HS-27A (cell line): ENCODE data around the gene CLMP.

Experiments
- DNase-seq: peaks from one replicate; pipeline ENCODE4 v3.0.0-alpha.2; 2012; ENCODE audit warnings: low read depth, missing footprints

CLMP gene, protein sequence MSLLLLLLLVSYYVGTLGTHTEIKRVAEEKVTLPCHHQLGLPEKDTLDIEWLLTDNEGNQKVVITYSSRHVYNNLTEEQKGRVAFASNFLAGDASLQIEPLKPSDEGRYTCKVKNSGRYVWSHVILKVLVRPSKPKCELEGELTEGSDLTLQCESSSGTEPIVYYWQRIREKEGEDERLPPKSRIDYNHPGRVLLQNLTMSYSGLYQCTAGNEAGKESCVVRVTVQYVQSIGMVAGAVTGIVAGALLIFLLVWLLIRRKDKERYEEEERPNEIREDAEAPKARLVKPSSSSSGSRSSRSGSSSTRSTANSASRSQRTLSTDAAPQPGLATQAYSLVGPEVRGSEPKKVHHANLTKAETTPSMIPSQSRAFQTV

DNA sequence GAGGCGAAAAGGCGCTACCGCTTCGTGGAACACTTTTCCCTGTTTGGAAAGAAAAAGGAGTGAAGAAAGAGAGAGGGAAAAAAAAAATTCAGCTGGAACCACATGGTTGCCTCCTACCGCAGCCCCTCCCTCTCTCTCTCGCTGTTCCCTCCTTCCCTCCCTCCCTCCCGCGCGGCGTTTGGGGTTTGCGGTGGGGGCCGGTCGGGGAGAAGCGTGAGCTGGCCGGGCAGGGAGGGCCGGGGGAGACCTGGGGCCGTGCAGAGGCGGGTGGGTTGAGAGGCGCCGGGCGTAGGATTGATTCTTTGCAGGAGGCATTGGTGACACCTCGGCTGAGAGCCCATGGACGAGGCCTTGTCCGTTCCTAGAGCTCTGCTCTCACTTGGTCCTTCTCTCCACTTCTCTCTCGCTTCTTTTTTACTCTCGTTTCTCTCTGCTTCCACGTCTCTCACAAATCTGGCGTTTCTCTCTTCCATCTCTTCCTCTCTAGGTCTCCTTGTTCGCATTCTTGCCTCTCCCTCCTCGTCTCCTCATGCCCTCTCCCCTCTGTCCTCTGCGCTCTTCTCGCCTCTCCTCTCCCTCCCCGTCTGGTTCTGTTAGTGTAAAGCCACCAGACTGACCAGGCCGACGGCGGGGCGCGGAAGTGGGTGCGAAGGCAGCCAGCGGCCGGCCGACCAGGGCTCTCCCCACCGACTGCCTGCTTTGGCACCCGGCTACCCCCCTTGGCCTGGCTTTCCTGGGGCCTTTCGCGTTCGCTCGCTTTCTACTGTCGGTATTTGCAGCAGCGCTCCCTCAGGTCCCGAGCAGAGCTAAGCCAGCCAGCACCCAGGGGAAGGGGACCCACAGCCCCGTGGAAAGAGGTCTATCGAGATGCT is at the start of gene CLMP:
Gene CLMP (minus strand): TSS at position 61 of the 872 bp plus-strand sequence. CDS start 308 bp downstream, outside the sequence.
- no peak for DNase-seq

DNA sequence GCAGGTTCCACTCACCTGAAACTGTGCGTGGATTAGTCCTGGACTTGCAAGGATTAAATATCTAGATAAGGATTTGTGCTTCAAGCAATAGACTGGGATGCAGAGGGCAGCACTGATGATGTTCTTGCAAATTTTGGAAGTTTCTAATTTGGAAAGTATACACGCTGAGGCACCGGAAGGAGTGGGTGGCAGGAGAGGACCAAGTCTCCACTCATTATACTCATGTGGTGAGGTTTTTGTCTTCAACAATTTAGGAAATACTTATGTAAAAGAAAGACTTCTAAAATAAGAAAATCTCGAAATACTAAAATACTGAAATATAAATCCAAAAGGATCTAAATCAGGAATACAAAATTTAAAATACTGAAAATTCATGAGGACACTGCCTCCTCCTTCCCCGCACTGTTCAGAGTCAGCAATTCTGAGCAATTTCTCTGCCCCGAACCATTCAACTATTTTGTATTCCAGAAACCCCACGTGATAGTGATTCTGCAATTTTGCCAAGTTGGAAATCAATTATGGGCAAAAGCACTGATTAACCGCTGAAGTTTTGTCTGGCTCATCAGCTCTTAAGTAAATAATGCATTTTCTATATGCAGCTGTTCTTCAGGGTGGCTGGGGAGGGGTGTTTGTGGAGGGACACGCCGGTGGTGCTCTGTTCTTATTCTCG is 47.0 kb upstream of the CLMP start:
- no peak for DNase-seq

DNA sequence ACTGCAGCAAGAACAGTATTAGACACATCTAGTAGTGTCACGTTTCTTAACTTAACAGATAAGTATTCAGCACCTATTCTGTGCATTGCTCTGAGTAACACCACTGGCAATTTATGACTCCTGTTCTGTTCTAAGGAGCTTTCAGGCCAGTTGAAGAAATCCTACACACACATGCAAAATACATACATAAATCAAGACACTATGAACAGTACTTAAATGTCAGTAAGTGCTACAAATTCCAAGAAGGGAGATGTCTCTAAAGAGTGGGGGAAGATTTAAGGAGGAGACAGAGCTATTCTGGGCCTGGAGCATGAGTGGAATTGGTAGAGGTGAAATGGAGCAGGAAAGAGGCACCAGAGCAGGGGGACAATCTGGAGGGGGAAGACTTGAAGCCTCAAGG is 46.2 kb upstream of the CLMP start:
- no peak for DNase-seq

DNA sequence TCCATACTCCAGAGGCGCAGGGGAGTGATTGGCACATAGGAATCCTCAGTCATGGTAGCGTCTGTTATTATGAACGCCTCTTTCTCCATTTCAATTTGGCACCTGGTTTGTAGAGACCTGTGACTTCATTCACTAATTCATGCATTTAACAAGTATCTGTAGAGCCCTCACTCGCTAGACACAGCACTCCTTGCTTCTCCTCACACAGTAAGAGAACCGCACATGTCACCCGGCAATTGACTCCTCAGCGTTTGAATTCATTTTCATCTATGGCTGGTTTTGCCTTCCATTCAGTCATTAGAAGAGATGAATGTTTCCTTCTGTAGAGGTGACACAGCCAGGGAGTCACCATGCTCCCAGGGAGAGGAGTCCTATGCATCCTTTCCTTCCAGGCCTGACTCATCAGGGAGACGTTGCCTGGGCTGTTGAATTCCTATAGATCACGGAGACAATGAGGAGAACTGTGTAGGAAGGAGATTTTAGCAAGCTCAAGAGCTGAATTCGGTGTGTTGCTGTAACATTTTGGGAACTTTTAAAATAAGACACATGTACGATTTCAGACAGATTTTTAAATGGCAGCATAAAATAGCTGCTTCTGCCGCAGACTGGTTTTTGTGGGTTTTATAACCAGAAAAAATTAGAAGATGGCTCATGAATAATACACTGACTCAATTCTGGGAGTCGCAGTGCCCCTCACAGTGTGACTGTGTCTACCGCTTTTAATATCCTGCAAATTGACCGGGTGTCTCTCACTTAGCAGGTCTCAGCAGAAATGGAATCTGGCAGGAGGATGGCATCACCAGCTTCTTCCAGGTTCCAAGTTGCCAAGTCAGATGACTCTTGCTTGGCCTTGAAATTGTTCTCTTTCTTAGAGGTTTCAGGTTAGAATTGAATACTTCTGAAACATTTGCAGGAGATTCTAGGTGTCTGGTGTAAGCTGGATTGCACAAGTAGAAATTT is 44.4 kb upstream of the CLMP start:
- no peak for DNase-seq

DNA sequence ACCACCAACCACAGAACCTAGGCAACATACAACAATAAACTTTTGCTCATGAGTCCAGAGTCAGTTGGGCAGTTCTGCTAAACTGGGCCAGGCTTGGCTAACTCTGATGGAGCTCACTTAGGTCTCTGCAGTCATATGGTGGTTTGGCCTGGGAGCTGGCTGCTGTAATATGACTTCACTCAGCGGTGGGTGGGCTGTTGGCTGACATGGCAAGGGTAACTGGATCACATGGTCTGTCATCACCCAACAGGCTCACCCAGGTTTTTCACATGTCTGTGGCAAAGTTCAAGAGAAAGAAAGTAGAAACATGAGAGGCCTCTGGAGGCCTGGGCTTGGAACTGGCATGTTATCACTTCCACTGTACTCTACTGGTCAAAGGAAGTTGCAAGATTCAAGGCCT is 43.2 kb upstream of the CLMP start:
- no peak for DNase-seq

DNA sequence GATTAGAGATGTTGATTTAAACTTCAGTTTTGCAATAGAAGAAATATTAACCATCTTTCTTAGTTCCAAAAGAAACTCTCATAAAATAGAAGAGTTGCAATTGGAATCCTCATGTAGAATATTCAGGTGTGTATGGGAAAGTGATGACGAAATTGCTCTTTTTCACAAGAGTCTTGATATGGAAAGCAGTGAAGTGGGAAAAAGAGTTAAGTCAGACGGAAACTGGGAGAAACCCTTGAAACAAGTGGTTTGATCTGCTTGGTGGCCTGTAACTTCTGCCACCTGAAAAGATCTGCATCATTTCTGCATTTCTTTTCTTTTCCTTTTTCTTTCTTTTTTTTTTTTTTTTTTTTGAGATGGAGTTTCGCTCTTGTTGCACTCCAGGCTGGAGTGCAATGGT is 41.8 kb upstream of the CLMP start:
- no peak for DNase-seq

DNA sequence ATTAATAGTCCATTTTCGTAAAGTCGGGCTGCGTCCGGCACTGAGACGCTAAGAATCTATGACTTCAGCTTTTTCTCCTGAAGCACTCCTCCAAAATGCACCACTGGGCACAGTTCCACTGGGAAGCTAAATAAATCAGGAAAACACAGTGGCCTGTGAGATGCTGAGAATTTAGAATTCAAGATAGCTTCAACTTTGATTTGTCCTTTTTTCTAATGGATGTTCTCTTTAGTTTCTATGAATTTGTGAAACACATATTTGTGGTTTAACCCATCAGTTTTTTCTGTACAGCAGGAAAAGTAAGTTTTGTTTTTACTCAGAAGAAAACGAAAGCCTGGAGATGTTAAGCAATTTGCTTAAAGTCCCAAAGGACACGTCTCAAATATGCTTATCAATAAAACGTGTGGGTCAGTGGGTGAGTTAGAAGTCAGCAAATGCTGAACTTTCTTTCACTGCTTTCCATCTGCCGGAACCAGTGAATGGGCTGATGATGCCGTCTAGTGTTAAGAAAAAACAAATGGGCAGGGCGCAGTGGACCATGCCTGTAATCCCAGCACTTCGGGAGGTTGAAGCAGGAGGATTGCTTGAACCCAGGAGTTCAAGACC is 40.7 kb upstream of the CLMP start:
- DNase-seq = no peak

DNA sequence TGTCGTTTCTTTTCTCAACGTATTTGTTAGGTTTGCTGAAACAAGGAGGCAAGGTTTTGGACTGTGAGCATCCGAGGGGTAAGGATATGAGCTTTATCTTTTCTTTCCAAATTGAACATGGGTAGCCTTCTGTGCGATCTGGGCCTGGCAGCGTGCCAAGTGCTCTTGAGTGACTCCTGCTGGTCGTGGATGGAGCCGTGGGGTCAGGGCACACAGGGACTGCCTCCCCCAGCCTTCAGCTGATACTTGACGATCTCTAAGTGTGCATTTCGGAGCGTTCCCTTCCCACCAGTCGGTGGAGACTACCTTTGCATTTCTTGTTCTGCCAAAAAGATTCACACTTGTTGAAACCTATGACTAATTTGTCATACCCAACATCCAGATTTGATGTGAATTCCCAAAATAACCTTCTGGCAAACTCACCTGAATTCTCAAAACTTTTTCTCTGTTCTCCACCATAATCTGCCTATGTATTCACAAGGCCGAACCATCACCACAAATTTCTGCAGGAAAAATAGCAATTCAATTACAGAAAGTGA is 40.1 kb upstream of the CLMP start:
- no peak for DNase-seq

DNA sequence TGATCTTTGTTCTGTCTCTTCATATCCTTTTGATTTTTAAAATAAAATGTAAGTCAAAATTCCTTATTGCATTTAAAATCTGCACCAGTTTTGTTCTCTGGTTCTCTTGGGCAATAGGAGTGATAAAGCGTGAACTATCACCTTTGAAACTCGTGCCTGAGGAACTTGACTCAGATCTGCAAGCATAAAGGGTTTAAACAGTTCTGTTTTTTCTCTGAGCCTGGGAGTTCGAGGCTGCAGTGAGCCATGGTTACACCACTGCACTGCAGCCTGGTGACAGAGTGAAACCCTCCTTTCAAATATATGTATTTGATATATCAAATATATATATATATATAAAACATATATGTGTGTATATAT is 38.9 kb upstream of the CLMP start:
- no peak for DNase-seq

DNA sequence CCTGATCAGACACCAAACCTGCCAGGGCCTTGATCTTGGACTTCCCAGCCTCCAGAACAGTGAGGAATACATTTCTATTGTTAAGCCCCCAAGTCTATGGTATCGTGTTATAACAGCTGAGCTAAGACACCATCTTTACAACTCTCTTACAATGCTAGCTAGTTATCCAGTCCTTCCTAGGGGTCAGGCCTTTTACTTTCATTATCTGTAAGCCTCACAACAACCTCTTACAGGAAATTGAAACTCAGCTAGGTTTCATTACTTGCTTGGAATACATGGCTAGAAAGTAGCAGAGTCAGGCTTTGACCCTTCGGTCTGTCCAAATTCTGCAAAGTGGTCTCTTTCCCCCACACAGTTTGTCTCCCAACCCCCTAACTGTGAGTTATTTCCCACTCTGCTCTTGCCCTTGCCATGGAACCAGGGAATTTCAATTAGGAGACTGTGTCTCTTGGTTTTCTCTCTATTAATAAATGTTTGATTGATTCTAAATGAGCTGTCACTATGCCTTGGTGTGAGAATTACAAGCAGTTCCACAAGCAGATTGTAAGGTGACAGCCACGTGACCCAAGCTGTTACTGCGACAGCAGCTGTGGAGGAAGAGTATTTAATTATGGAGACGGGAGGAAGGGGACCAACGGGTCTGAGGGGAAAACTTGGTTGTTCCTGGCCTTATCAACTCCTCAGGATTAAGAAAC is 38.4 kb upstream of the CLMP start:
- no peak for DNase-seq

DNA sequence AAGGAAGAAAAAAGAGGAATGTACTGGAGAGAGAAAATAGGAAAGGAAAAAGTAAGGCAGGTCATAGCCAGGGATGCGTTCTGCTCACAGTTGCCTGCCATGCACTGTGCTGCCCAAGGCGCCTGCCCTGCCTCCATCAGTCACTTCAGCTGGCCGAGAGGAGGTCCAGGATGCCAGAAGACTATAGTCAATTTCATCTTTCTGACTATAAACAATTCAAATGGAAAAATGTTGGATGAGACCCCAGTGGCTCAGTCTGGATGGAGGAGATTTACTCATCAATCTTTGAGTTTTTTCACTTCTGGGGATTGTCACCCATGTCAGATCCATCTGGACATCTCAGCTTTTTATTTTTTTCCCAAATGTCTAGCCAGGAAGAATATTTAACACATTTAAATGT is 36.7 kb upstream of the CLMP start:
- DNase-seq = no peak

DNA sequence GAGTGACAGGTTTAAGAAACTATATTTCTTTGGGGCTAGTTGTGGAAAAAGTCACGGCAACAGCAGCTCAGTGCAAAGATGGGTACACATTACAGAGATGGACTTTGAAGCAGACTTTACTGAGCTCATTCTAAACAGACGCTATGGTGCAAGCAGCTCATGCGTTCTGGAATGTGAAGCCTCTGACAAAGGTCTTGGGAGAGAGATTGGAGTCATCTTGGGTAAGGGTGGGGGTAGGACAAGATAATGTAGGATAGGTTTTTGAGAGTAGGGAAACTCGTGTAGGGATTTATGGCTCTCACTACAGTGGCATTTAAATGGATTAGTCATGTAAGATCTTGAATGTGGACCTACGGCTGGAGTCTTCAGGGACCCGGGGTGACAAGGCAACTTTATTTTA is 36.2 kb upstream of the CLMP start:
- DNase-seq = no peak

DNA sequence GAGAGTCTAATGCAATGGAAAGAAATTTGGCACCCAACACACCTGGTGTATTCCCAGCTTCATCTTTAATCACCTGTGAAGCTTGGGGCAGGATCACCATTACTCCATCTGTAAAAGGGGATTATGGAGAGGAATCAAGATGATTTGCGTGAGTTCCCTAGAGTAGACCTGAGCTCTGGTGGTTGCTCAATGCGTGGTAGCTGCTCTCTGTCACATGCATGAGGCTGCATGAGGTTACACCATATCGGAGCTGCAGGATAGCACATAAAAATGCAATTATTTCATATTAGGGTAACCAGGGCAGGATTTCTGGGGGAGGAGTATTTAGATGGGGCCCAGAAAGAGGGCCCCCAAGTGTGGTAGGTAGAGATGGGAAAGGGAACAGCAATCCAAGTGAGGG is 35.3 kb upstream of the CLMP start:
- no peak for DNase-seq

DNA sequence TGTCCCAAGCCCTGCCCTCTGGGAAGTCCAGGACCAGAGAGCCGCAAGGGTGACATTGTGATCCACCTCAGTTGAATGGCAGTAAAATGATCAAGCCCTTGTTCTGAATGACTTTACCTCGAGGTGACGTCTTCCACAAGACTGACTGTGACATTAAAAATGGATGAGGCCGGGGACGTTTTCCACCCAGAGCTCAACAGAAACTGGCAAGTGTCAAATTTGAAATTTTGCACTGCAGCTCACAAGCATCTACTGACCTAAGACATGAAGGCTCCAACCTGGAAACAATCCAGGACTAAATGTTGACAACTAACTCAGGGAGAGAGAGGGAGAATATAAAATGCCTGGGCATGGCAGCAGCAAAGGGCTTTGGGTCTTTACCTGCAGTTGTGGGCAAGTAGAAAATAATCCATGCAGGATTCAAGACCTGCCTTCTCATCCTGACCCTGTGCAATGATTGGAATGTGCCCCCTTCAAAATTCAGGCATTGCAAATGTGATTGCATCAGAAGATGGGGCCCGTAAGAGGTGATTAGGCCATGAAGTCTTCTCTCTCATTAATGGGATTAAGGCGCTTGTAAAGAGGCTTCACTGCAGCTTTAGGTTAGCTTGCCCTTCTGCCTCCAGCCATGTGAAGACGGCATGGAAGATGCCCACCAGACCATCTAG is 33.6 kb upstream of the CLMP start:
- no peak for DNase-seq

DNA sequence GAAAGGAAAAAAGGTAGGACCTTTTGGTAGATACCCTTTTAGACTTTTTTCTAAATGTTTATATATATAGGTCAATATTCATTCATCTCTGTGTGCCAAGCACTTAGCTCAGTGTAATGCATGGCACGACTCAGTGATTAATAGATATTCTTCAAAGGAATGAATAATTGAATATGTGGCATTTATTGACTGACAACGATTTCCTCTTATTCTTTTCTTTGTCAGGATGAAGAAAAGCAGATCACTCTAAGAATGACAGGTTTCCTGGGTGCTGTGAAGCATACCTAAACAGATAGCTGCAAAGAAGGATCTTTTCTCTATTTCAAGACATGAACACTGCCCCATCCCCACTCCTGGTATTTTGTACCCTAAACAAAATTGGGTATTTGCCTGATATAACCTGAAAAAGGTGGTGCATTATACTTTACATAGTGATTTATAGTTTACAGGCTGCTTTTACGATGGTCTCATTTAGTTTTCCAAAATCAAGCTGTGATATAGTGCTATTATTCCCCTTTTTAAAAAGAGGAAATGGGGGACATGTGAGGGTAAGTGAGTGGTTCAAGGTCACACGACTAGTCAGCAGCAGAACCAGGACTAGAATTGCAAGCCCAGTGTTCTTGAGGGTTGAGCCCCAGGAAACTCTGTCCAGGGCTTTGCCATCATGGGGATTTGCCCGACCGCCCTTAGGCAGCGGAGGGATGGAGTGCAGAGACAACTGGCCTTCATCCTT is 32.9 kb upstream of the CLMP start:
- DNase-seq = no peak

DNA sequence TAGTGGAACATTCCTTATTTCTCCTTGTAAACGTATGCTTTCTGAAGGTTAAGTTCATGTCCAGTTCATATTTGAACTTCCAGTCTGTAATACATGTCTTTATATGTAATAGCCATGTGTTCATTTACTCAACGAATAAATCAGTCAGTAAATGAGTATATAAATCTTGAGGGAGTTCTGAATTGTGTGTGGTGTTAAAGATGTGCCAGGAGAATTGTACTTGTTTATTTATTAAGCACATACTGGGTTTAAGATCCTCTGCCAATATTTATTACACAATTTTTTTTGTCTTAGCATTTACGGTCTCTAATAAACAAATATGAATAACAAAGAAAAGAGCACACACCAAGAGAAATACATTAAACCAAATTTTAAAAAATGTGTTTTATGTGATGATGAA is 26.5 kb upstream of the CLMP start:
- no peak for DNase-seq

DNA sequence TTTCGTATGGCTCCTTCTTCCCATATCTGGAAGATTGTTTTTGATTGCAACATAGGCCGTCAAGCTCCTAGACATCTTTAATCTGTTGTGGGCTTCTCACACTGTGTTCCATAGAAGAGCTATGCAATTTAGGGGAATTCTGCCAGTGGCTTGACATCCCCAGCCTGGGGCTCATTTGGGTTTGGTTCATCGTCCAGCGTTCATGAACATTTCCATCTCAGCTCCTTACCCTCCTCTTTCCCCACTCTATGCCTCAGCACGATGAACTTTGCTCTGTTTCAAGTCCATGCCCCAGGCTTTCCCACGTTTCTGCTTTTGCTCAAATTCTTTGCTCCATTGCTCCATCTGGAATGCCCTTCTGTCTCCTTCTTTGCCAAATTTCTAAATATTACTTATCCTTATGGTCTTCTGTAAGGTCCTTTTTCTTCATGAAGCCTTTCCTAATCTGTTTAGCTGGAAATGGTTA is 26.1 kb upstream of the CLMP start:
- DNase-seq = no peak

DNA sequence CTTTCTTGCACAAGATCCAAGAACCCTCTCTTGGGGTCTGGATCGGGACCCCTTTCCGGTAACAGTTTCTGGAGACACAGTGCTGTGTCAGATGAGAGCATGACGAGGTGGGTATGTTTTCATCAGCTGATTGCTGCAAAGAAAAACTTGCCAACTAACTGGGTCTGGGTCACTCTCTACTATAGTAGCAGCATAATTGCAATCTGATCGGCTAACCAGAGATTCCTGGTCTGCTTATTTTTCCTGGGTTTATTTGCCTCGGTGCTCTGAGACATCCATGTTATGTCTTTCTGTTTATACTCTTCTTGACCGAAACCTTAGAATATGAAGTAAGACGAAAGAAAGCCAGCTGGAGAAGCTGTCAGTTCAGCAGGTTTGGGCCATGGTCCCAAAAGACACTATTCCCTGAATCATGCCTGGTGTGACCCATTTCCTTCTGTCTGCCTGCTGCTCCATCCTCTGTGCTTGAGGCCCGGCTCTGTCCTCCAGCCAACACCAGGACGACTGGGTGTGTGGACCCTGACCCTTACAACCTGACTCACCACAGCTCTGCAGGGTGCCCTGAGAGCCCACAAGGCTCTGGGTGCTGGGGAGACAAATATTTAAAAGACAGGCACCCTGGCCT is 24.1 kb upstream of the CLMP start:
- no peak for DNase-seq

DNA sequence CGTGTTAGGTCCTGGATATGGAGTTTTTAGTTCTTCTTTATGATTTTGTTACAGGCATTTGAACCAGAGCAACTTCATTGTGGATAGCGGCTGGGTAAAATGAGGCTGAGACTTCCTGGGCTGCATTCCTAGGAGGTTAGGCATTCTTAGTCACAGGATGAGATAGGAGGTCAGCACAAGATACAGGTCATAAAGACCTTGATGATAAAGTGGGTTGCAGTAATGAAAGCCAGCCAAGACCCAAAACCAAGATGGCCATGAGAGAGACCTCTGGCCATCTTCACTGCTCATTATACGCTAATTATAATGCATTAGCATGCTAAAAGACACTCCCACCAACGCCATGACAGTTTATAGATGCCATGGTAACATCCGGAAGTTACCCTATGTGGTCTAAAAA is 23.4 kb upstream of the CLMP start:
- no peak for DNase-seq
